Stimulated activated CD8-positive, alpha-beta memory T cell treated with anti-CD3 and anti-CD28 coated beads, Interleukin-2, amount 100 ng/mL, for 1 hour (primary cell): Measurements from ENCODE around the gene SMIM38.

Experiments used
- DNase-seq, 2 donors: peaks; one replicate each; pipeline ENCODE4 v3.0.0-alpha.2; 2020; ENCODE audit warnings: low read depth in 2 of 2

Gene SMIM38

GRCh38 chr11:69203381-69203780 lies 47.6 kb downstream of the SMIM38 start:
- no peak for DNase-seq

- no peak for DNase-seq
Observed at GRCh38 chr11:69203901-69204245, 48.1 kb downstream of the SMIM38 start.

- DNase-seq = no peak
Observed at GRCh38 chr11:69204246-69204940, 48.7 kb downstream of the SMIM38 start.

GRCh38 chr11:69204941-69205742 lies 49.4 kb downstream of the SMIM38 start:
- no peak for DNase-seq
